ENCODE results near the gene FAM228B.
"Not testable (repeated sequence)": the region's sequence is repeated elsewhere in the genome, so short reads cannot be mapped to it uniquely, and the experiment has no call there.

The FAM228B gene

DNA sequence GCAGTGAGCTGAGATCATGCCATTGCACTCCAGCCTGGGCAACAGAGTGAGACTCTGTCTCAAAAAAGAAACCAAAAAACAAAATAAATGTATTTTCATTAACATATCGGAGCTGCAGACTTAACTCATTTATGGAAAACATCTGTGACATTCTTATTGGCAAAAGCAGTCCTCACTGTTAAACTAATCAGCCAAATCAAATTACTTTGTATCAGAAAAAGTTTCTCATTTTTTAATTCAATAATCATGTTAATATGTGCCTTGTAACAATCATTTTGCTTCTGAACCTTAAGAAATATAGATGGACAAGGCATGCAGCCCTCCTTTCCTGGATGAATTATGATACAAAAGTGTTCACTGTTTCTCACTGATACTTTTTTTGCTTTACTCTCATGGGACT is 20.6 kb upstream of the FAM228B start:
- no peak for DNase-seq (ENCODE audit: low read depth in 2 of 2)

DNA sequence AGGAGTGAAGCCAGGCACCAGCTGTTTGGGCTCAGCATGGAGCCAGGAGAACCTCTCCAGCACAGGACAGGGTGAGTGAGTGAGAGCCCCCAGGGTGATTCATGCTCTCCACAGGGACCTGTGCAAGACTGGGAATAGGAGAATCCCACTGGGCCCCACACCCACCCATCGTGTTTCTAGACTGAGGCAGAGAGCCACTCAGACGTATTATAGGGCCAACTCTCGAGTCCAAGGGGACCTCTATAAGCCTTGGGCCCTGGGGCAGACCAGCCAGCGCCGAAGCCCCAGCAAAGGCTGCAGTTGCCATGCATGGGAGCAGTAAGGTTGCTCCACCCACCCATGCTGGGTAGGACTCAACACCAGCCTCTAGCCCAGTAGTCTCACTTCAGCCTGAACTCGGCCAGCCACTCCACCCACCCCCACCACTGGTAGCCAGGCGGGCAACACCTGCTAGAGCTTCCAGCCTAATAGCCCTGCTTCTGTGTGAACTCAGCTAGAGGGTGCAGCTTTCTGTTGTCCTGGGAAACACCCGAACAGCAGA is 19.1 kb upstream of the FAM228B start:
- no peak for DNase-seq (ENCODE audit: low read depth in 2 of 2)

DNA sequence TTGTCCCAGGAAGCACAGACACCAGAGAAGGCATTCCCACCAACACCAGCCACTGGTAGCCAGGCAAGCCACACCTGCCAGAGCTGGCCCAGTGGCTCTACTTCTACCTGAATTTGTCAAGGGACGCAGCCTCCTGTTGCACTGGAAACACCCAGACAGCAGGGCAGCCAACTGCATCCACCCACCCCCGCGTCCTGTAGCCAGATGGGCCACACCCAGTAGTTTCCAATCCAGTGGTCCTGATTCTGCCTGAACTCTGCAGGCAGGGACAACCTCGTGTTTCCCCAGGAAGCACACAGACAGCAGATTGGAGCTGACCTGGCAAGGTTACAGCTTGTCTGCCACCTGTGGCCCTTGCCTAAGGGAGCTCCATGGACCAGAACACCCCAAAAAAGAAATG is 18.4 kb upstream of the FAM228B start:
- DNase-seq (ENCODE audit: low read depth in 2 of 2): no peak

DNA sequence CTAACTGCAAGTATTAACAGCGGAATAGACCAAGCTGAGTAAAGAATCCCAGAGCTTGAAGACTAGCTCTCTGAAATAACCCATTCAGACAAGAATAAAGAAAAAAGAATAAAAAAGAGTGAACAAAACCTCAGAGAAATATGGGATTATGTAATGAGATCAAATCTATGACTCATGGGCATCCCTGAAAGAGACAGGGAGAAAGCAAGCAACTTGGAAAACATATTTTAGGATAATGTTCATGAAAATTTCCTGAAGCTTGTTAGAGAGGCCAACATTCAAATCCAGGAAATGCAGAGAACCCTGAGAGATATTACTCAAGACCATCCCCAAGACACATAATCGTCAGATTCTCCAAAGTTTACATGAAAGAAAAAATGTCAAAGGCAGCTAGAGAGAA is 17.5 kb upstream of the FAM228B start:
- DNase-seq (ENCODE audit: low read depth in 2 of 2): no peak

DNA sequence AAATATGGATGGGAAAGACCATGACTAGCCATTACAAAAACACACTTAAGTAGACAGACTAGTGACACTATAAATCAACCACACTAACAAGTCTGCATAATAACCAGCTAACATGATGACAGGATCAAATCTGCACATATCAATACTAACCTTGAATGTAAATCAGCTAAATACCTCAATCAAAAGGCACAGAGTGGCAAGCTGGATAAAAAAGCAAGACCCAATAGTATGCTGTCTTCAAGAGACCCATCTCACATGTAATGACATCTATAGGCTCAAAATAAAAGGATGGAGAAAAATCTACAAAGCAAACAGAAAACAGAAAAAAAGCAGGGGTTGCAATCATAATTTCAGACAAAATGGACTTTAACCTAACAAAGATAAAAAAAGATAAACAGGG is 16.5 kb upstream of the FAM228B start:
- DNase-seq (ENCODE audit: low read depth in 2 of 2): no peak

DNA sequence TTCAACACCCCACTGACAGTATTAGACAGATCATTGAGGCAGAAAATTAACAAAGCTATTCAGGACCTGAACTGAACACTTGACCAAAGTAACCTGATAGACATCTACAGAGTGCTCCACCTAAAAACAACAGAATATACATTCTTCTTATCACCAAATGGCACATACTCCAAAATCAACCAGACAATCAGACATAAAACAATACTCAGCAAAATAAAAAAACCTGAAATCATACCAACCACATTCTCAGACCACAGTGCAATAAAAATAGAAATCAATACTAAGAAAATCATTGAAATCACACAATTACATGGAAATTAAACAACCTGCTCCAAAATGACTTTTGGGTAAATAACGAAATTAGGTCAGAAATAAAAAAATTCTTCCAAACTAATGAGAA is 15.9 kb upstream of the FAM228B start:
- no peak for DNase-seq (ENCODE audit: low read depth in 2 of 2)

DNA sequence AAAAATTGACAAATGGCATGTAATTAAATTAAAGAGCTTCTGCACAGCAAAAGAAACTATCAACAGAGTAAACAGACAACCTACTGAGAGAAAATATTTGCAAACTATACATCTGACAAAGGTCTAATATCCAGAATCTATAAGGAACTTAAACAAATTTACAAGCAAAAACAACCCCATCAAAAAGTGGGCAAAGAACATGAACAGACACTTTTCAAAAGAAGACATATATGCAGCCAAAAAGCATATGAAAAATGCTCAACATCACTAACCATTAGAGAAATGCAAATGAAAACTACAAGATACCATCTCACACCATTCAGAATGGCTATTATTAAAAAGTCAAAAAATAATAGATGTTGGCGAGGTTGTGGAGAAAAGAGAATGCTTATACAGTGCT is 13.8 kb upstream of the FAM228B start:
- not testable (repeated sequence) for DNase-seq (ENCODE audit: low read depth in 2 of 2)

DNA sequence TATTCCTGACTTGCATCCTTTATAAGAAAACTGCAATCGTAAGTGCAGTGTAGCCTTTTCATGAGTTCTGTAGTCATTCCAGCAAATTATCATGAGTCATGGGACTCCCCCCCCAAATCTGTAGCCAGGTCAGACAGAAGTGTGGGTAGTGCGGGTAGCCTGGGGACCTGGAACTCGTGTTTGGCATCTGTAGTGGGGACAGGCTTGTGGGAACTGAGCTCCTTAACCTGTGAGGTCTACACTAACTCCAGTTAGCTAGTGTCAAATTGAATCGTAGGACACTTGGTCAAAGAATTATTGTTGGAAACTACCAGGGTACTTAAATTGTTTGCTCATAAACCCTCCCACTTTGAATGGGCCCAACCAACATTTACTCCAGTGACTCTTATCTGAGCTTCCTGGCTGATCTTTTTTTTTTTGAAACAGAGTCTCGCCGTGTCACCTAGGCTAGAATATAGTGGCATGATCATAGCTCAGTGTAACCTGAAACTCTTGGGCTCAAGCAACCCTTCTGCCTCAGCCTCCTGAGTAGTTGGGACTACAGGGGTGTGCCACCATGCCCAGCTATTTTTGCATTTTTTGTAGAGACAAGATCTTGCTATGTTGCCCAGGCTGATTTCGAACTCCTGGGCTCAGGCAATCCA is 12.5 kb upstream of the FAM228B start:
- no peak for DNase-seq (ENCODE audit: low read depth in 2 of 2)

DNA sequence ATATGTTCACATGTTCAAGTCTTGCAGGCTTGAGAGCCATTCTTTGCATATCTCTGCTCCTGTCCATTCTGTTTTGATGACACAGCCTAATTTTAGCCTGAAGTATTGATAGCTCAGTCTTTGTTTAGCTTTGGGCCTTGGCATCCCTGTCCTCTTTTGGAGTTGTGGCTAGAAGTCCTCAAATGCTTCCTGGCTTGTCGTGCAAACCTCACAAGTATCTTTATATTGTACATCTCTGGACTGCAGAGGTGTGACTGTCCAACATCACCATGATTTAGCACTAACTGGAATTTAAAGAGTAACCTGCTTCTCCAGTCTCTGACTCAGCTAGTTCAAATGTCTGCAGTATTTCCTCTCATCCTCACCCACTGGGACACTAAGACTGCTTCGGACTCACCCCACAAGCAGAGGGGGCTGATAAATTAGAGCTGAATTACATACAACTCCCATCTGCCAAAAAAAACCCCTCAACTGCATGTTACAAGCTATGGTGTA is 11.8 kb upstream of the FAM228B start:
- DNase-seq (ENCODE audit: low read depth in 2 of 2): no peak

DNA sequence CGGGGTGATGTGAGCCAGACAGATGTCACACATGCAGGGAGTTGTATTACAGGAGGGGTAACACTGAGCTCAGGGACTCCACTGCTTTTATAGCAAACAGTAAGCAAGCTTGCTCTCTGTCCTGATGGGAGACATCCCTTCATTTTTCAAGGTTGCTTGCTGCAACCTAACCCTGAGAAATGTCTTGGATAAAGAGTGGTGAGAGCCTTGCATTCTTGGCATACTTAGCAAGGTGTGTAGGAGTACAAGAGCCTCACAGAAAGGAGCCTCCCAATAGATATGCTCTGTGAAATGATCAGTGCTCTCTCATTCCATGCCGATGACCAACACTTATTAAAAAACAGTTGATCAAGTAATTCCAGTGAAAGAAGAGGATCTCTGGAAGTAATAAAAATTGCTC is 8.2 kb upstream of the FAM228B start:
- DNase-seq (ENCODE audit: low read depth in 2 of 2): no peak

DNA sequence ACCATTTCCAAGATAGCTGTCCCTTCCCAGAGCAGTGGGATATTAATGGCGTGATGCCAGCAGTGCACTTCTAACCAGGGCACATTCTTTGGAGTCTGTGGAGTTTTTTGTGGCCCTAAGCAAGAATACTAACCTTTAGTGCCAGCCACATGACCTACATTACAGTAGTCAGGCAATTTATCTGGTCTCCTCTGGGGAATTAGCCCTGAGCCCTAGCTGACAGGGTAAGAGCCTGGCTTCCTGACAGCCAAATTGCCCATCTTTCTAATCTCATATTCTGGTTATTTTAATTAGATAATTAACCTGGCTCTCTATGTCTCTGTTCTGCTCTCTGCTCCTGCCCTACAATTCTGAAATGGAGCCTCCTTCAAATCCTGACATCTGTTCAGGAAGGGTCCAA is 5.4 kb upstream of the FAM228B start:
- no peak for DNase-seq (ENCODE audit: low read depth in 2 of 2)

DNA sequence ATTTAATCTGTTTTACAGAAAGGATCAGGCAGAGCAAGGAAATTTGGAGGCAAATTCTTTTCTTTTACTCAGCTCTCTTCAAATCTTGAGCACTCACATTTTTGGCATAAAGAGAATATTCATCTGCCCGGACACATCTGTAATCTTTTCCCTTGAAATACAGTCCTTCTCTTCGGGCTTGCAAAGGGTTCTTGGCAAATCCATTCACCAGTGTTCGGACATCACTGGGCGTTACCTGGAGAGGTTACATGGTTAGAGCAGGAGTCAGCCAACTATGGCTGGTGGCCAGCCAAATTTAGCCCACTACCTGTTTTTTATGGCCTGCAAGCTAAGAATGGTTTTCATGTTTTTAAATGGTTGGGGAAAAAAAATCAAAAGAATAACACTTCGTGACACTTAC is 2.2 kb upstream of the FAM228B start:
- no peak for DNase-seq (ENCODE audit: low read depth in 2 of 2)

DNA sequence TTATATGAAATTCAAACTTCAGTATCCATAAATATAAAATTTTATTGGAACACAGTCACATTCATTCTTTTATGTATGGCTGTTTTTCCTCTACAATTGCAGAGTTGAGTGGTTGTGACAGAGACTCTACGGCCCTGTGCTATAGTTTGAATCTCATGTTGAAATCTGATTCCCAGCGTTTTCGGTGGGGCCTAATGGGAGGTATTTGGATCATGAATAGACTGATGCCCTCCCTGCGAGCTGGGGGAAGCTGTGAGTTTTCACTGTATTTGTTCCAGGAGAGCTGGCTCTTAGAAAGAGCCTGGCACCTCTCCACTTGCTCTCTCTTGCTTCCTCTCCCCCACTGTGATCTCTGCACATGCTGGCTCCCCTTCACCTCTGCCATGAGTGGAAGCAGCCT is 1.8 kb upstream of the FAM228B start:
- no peak for DNase-seq (ENCODE audit: low read depth in 2 of 2)

DNA sequence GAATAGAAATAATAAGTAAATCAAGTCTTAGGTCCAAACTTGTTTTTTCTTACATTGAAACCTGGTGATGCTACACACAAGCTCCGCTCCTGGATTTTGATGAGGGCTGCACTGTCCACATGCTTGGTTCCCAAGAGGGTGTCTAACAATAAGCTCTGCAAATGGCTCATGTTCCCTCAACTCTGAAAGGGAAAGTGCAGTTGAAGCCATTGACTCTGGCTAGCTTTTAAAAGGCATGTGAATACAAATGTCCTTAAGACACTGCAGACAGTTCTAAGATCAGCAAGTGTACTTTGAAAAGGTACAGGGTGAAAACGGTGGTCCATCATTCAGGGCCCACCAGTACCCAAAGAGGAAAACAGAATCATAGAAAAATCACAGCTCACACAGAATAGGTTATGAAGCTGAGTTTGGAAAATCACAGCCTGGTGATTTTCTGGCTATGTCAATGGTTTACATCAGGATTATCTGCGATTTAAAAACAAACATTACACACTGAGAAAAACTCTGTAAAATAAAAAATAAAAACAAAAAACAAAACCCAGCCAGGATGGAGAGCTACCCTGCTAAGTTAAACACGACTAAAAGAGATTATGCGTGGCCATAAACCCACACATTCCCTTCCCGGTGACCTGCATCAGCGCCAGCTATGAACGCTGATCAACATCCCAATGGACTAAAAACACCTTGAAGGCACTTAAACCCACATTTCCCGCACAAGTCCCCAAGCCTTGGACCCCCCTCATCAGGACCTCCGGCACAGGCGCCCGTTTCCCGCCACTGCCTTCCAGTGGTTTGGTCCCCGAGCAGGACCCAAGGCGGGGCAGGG is 689 bp upstream of the FAM228B start:
- DNase-seq (ENCODE audit: low read depth in 2 of 2): no peak

DNA sequence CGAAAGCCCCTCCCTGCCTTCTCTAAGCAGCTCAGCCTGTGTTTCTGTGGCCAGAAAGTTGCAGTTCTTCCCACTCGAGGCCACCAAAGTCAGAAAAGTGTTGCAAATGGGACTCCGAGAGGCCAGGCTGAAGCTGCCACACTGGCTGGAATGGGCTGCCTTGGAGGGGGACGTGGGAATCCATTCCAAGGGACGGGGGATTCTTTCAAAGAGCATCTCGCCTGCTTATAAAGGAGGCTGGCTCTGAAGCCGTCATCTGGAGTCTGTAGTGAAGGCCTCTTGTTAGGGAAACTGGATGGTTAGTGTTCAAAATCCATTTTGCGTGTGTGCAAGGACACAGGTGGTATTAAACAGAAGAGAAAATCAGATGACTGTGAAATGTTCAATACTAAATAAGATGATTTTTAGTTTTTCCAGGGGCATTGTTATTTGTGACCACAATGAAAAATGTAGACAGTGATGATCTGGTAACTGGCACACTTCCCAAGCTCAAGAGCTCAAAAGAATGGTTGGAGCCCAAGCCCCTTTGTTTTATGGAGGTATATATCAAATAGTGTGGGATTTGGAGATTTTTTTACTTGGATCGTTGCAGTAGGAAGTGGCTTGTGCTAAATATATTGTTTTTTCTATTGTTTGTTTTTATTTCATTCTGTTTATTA is 782 bp downstream of the FAM228B start:
- no peak for DNase-seq (ENCODE audit: low read depth in 2 of 2)

DNA sequence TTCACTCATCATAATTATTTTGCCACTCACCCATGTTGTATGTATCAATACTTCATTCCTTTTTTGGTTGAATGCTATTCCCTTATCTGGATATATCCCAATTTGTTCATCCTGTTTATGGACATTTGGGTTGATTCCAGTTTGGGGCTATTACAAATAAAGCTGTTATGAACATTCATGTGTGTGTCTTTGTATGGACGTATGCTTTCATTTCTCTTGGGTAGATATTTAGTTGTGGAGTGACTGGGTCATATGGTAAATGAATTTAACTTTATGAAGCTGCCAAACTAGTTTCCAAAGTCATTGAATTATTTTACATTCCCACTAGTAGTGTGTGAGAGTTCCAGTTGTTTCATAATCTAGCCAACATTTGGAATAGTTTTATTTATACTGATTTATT is 2.7 kb downstream of the FAM228B start:
- no peak for DNase-seq (ENCODE audit: low read depth in 2 of 2)

DNA sequence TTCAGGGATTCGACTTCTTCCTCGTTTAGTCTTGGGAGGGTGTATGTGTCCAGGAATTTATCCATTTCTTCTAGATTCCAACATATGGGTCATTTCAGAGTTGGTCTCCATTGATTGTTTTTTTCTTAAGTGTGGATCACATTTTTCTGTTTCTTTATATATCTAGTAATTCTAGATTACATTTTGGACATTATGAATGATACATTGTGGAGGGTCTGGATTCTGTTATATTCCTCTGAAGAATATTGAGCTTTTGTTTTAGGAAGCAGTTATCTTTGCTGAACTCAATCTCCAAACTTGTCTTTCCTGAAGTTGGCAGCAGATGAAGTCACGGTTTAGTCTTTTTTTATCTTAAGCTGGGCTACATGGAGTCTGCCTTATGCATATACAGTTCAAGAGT is 9.3 kb downstream of the FAM228B start:
- no peak for DNase-seq (ENCODE audit: low read depth in 2 of 2)

DNA sequence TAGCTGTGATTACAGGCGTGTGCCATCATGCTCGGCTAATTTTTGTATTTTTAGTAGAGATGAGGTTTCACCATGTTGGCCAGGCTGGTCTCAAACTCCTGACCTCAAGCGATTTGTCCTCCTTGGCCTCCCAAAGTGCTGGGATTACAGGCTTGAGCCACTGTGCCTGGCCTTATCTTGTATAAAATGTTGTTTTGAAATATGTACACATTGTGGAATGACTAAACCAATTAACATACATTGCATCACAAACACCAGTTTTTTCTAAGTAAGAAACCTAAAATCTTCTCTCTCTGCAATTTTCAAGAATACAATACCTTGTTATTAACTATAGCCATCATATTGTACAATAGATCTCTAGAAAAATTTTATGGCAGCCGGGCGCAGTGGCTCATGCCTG is 17.0 kb downstream of the FAM228B start:
- not testable (repeated sequence) for DNase-seq (ENCODE audit: low read depth in 2 of 2)

DNA sequence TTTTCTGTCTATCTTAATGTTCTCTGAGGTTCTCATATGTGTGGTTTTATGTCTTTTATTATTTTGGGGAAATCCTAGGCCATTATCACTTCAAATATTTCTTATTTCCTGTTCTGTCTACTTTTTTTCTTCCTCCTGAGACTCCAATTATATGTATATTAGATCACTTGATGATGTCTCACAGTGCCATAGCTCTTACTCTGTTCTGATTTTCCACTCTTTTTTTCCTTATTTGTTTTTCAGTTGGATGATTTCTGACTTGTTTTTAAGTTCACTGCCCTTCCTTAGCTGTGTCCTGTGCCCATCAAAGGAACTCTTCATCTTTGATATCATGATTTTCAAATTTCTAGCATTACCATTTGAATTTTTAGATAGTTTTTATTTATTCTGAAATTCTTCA is 24.1 kb downstream of the FAM228B start:
- DNase-seq (ENCODE audit: low read depth in 2 of 2): no peak

DNA sequence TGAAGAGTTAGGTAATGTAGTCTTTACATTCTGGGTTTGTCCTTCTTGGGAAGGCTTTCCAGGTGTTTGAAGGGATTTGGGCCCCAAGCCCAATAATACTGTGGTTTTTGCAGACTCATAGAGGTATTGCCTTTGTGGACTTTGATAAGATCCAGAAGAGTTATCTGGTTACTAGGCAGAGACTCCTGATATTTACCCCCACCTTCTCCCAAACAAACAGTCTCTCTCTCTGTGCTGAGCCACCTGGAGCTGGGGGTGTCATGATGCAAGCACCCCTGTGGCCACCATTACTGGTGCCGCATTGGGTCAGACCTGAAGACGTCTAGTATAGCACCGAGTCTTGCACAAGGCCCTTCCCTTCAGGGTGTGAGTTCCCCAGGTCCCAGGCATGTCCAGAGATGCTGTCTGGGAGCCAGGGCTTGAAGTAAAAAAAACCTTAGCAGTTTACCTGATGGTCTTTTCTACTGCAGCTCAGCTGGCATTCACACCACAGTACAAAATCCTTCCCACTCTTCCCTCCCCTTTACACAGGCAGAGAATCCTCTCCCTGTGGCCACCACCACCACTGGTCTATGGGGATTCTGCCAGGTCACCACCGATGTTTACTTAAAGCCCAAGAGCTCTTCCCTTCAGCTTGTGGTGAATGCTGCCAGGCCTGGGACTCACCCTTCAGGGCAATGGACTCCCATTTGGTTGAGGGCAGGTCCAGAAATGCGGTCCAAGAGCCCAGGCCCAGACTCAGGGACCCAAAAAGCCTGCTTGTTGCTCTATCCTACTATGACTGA is 29.3 kb downstream of the FAM228B start:
- DNase-seq (ENCODE audit: low read depth in 2 of 2): no peak

DNA sequence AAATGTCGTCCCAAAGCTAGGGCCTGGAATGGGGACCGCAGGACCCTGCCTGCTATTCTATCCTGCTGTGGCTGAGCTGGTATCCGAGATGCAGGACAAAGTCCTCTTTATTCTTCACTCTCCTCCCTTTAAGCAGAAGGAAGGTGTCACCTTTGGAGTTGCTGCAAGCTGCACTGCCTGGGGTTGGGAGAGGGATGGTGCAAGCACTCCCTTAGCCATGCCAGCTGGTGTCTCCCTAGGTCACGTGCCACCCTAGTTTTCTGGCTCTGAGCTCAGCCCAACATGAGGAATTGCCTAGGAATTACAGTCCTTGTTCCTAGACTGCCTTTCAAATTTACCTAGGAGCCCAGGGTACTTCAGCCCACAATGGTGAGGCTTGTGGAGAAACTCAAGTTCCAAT is 30.2 kb downstream of the FAM228B start:
- DNase-seq (ENCODE audit: low read depth in 2 of 2): no peak

DNA sequence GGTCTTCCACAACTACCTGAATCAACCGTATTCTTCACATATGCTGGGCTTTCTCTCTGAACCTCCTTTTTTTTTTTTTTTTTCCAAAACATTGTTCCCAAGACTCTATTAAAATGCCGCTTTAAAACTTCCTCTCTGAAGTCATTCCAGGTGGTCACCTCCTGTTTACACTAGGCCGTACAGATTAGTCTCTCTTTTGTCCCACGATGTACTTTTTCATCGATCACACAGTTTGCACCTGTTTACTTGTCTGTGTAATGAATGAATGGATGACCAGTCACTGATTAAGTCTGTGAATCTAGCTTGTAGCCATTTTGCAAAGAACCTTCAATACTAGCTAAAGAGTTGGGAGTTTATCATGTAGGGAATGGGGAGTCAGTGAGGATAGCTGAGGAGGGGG is 34.9 kb downstream of the FAM228B start:
- no peak for DNase-seq (ENCODE audit: low read depth in 2 of 2)
